K562 (cell line): ENCODE measurements around the gene ANAPC13. TPM values are rescaled to one million over a fixed set of nuclear protein-coding genes. Genes with fewer than 3 reads are reported as not detected.

Experiments
- ATF1 ChIP-seq, 2 experiments: fragments of 450-650 bp in 1 of 2; IDR thresholded peaks; 2 replicates each; pipeline ENCODE4 v1.6.1; 2016; ENCODE audit warnings: missing compliant biosample characterization in 1 of 2, missing genetic modification characterization in 1 of 2
- BMI1 ChIP-seq: fragments of 150-350 bp; IDR thresholded peaks from 2 replicates; pipeline ENCODE4 v1.6.1; 2014; ENCODE audit warnings: low read length
- CREM ChIP-seq: IDR thresholded peaks from 2 replicates; pipeline ENCODE4 v1.6.1; 2014; ENCODE audit warnings: antibody characterized with exemption, low read depth
- DACH1 ChIP-seq: fragments of 450-650 bp; IDR thresholded peaks from 2 replicates; pipeline ENCODE4 v1.6.1; 2018; ENCODE audit not compliant: partially characterized antibody
- HNRNPLL ChIP-seq: fragments of 200-400 bp; formaldehyde crosslinking; IDR thresholded peaks from 2 replicates; pipeline ENCODE4 v1.6.1; 2017; ENCODE audit warnings: low read length, low read depth, mild to moderate bottlenecking; ENCODE audit not compliant: poor library complexity, severe bottlenecking
- KLF13 ChIP-seq: fragments of 450-650 bp; IDR thresholded peaks from 2 replicates; pipeline ENCODE4 v1.6.1; 2016; ENCODE audit warnings: missing genetic modification characterization, low read depth, mild to moderate bottlenecking, missing compliant biosample characterization, moderate library complexity, borderline replicate concordance
- POLR3G ChIP-seq: IDR thresholded peaks from 2 replicates; pipeline ENCODE4 v1.6.1; 2011; ENCODE audit not compliant: insufficient read length, insufficient replicate concordance; ENCODE audit errors: extremely low read depth
- RAD21 ChIP-seq, 2 experiments: fragments of 250-450 bp in 1 of 2; fragments of 450-650 bp in 1 of 2; sonication (Bioruptor Pico) in 1 of 2; formaldehyde crosslinking in 1 of 2; IDR thresholded peaks in 1 of 2; conservative IDR thresholded peaks in 1 of 2; 2 replicates each; pipeline versions ENCODE4 v1.4.0 to v1.8.0; 2020 to 2022; ENCODE audit warnings: mild to moderate bottlenecking in 2 of 2, moderate library complexity in 1 of 2
- RB1 ChIP-seq: fragments of 450-650 bp; IDR thresholded peaks from 2 replicates; pipeline ENCODE4 v1.6.1; 2017; ENCODE audit warnings: low read depth, mild to moderate bottlenecking
- STAG1 ChIP-seq: sonication (generic); formaldehyde crosslinking; IDR thresholded peaks from 2 replicates; pipeline ENCODE4 v1.5.0; 2020; ENCODE audit warnings: missing genetic modification reagents, borderline replicate concordance
- STAT5A ChIP-seq: IDR thresholded peaks from 2 replicates; pipeline ENCODE4 v1.6.1; 2012; ENCODE audit warnings: low read length, inconsistent platforms, borderline replicate concordance
- ZNF23 ChIP-seq: fragments of 250-450 bp; sonication (Bioruptor Pico); IDR thresholded peaks from 2 replicates; pipeline ENCODE4 v1.4.0; 2020; ENCODE audit warnings: mild to moderate bottlenecking
- polyA plus RNA-seq, 8 experiments: library from polyadenylated mRNA; depleted of rRNA in 4 of 8; stranded (reverse) in 5 of 8; unstranded in 3 of 8; fragments of >200 nt; fragmentation: Nextera tagmentation in 2 of 8; fragmentation: Illumina TruSeq in 1 of 8; extraction: Ambion mirVana in 2 of 8; extraction: Trizol in 1 of 8; gene quantifications; 2 replicates each; pipeline versions ENCODE4 v1.2.1 to v1.2.3, GENCODE V29; 2011 to 2014; ENCODE audit warnings: inconsistent platforms in 1 of 8, missing spikeins in 1 of 8
- total RNA-seq, 7 experiments: library from RNA; depleted of rRNA in 6 of 7; stranded (reverse); fragments of >200 nt in 6 of 7; fragmentation: Illumina TruSeq in 2 of 7; extraction: Trizol in 2 of 7; gene quantifications; 2 replicates each; pipeline versions ENCODE4 v1.2.1 to v1.2.3, GENCODE V29; 2011 to 2021; ENCODE audit warnings: low replicate concordance in 1 of 7
- TF ChIP-seq, protein P1 (sequence below): fragments of 200-800 bp; sonication (Bioruptor generic); IDR thresholded peaks from 2 replicates; pipeline ENCODE4 v1.6.1; 2016; ENCODE audit warnings: missing genetic modification characterization, missing compliant biosample characterization
- TF ChIP-seq, protein P2 (sequence below): fragments of 250-450 bp; sonication (Bioruptor Pico); IDR thresholded peaks from 2 replicates; pipeline ENCODE4 v1.8.0; 2022; ENCODE audit warnings: moderate library complexity, mild to moderate bottlenecking, inconsistent platforms
- TF ChIP-seq, protein P3 (sequence below): fragments of 250-450 bp; sonication (Bioruptor Pico); IDR thresholded peaks from 2 replicates; pipeline ENCODE4 v1.4.0; 2020; ENCODE audit warnings: mild to moderate bottlenecking, moderate library complexity
- TF ChIP-seq, protein P4 (sequence below): fragments of 250-450 bp; sonication (Bioruptor Pico); IDR thresholded peaks from 2 replicates; pipeline ENCODE4 v1.5.0; 2021
- TF ChIP-seq, protein P5 (sequence below): fragments of 450-650 bp; IDR thresholded peaks from 2 replicates; pipeline ENCODE4 v1.6.1; 2016; ENCODE audit warnings: low read depth, mild to moderate bottlenecking, moderate library complexity

ANAPC13 gene
- total and polyA plus RNA-seq, 9 of the 15 experiments (the other 6 are each of a cell fraction or from before 2014, with no cell fraction given) = 48.5 to 238 (median 68.5) TPM

DNA sequence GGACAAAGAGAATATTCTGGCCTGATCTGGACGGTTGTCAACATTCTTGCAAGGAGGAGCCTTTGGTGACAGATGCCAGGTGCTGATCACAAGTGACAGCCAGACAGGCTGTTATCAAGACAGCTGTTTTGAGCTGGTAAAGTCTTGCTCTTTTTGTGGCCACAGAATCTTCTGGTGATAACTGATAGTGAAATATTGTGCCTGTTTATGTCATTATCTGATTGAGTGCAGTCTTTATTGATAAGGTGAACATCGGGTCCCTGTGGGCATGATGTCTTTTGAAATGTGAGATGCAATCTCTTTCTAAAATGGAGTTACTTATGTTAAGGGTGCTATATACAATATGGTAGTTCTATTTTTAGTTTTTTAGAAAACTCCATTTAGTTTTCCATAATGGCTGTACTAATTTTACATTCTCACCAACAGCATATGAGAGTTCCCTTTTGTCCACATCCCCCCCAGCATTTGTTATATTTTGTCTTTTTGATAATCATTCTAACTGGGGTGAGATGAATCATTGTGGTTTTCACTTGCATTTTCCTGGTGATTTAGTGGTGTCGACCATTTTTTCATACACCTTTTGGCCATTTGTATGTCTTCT lies 10.8 kb upstream of the ANAPC13 start (continued):
- TF ChIP-seq, protein P1, sequence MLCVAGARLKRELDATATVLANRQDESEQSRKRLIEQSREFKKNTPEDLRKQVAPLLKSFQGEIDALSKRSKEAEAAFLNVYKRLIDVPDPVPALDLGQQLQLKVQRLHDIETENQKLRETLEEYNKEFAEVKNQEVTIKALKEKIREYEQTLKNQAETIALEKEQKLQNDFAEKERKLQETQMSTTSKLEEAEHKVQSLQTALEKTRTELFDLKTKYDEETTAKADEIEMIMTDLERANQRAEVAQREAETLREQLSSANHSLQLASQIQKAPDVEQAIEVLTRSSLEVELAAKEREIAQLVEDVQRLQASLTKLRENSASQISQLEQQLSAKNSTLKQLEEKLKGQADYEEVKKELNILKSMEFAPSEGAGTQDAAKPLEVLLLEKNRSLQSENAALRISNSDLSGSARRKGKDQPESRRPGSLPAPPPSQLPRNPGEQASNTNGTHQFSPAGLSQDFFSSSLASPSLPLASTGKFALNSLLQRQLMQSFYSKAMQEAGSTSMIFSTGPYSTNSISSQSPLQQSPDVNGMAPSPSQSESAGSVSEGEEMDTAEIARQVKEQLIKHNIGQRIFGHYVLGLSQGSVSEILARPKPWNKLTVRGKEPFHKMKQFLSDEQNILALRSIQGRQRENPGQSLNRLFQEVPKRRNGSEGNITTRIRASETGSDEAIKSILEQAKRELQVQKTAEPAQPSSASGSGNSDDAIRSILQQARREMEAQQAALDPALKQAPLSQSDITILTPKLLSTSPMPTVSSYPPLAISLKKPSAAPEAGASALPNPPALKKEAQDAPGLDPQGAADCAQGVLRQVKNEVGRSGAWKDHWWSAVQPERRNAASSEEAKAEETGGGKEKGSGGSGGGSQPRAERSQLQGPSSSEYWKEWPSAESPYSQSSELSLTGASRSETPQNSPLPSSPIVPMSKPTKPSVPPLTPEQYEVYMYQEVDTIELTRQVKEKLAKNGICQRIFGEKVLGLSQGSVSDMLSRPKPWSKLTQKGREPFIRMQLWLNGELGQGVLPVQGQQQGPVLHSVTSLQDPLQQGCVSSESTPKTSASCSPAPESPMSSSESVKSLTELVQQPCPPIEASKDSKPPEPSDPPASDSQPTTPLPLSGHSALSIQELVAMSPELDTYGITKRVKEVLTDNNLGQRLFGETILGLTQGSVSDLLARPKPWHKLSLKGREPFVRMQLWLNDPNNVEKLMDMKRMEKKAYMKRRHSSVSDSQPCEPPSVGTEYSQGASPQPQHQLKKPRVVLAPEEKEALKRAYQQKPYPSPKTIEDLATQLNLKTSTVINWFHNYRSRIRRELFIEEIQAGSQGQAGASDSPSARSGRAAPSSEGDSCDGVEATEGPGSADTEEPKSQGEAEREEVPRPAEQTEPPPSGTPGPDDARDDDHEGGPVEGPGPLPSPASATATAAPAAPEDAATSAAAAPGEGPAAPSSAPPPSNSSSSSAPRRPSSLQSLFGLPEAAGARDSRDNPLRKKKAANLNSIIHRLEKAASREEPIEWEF (CRISPR knock-in tag) = 0 out of 2 replicates have a peak, but pooled peaks have one; percentile 76
- TF ChIP-seq STAG1 (CRISPR knock-in tag) = no peak
- TF ChIP-seq KLF13 = no peak
- no peak for TF ChIP-seq RB1
- peak; percentile 34; the same call in 1 of the 2 replicates for TF ChIP-seq CREM
- TF ChIP-seq, protein P2, sequence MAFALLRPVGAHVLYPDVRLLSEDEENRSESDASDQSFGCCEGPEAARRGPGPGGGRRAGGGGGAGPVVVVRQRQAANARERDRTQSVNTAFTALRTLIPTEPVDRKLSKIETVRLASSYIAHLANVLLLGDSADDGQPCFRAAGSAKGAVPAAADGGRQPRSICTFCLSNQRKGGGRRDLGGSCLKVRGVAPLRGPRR (CRISPR knock-in tag) = peak; percentile 92
- peak; percentile 70 for TF ChIP-seq STAT5A
- 0 out of 4 replicates have a peak, but pooled peaks of 1 of the 2 experiments have one; percentile 15 for TF ChIP-seq RAD21 (CRISPR knock-in tag; conservative IDR thresholded peaks at IDR 0.05 in 1 of 2, IDR thresholded peaks at IDR 0.05 in 1 of 2)
- peak; percentile 64 for TF ChIP-seq DACH1
- TF ChIP-seq, protein P3, sequence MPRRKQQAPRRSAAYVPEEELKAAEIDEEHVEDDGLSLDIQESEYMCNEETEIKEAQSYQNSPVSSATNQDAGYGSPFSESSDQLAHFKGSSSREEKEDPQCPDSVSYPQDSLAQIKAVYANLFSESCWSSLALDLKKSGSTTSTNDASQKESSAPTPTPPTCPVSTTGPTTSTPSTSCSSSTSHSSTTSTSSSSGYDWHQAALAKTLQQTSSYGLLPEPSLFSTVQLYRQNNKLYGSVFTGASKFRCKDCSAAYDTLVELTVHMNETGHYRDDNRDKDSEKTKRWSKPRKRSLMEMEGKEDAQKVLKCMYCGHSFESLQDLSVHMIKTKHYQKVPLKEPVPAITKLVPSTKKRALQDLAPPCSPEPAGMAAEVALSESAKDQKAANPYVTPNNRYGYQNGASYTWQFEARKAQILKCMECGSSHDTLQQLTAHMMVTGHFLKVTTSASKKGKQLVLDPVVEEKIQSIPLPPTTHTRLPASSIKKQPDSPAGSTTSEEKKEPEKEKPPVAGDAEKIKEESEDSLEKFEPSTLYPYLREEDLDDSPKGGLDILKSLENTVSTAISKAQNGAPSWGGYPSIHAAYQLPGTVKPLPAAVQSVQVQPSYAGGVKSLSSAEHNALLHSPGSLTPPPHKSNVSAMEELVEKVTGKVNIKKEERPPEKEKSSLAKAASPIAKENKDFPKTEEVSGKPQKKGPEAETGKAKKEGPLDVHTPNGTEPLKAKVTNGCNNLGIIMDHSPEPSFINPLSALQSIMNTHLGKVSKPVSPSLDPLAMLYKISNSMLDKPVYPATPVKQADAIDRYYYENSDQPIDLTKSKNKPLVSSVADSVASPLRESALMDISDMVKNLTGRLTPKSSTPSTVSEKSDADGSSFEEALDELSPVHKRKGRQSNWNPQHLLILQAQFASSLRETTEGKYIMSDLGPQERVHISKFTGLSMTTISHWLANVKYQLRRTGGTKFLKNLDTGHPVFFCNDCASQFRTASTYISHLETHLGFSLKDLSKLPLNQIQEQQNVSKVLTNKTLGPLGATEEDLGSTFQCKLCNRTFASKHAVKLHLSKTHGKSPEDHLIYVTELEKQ (CRISPR knock-in tag) = peak; percentile 36; the same call in 1 of the 2 replicates
- no peak for TF ChIP-seq HNRNPLL
- TF ChIP-seq BMI1 = no peak
- TF ChIP-seq POLR3G = no peak
- TF ChIP-seq, protein P4, sequence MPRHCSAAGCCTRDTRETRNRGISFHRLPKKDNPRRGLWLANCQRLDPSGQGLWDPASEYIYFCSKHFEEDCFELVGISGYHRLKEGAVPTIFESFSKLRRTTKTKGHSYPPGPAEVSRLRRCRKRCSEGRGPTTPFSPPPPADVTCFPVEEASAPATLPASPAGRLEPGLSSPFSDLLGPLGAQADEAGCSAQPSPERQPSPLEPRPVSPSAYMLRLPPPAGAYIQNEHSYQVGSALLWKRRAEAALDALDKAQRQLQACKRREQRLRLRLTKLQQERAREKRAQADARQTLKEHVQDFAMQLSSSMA (CRISPR knock-in tag) = no peak
- TF ChIP-seq, protein P5, sequence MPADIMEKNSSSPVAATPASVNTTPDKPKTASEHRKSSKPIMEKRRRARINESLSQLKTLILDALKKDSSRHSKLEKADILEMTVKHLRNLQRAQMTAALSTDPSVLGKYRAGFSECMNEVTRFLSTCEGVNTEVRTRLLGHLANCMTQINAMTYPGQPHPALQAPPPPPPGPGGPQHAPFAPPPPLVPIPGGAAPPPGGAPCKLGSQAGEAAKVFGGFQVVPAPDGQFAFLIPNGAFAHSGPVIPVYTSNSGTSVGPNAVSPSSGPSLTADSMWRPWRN = peak; percentile 64
- TF ChIP-seq ATF1 (CRISPR knock-in tag; IDR thresholded peaks at IDR 0.05) = no peak
- peak; percentile 55 for TF ChIP-seq ATF1 (tag; IDR thresholded peaks at IDR 0.05)
- peak; percentile 74; the same call in 1 of the 2 replicates for TF ChIP-seq ZNF23 (CRISPR knock-in tag)
